Mesenchymal stem cell (in vitro differentiated cells and primary cell): Measurements from ENCODE around the gene TUBB6. TPM values are rescaled to one million over a fixed set of nuclear protein-coding genes. Genes with fewer than 3 reads are reported as not detected.

Experiments
- DNase-seq: peaks from one replicate; pipeline ENCODE4 v3.0.0-alpha.2; 2013
- H2AFZ ChIP-seq: one replicate; pipeline ENCODE4 v1.6.1; 2013; ENCODE audit warnings: low read depth, mild to moderate bottlenecking, control low read depth, inconsistent platforms, low read length, moderate library complexity
- H2AK5ac ChIP-seq: 2 replicates; pipeline ENCODE4 v1.6.1; 2013; ENCODE audit warnings: low read length, moderate library complexity, mild to moderate bottlenecking, inconsistent platforms; ENCODE audit not compliant: severe bottlenecking
- H2BK120ac ChIP-seq: one replicate; pipeline ENCODE4 v1.6.1; 2013; ENCODE audit warnings: low read depth, mild to moderate bottlenecking, inconsistent platforms, low read length, moderate library complexity
- H2BK12ac ChIP-seq, 2 experiments: one replicate each; pipeline ENCODE4 v1.6.1; 2013; ENCODE audit warnings: inconsistent platforms in 2 of 2, low read length in 2 of 2, mild to moderate bottlenecking in 2 of 2, moderate library complexity in 2 of 2, control low read depth in 1 of 2
- H2BK15ac ChIP-seq: one replicate; pipeline ENCODE4 v1.6.1; 2013; ENCODE audit warnings: mild to moderate bottlenecking, low read depth, inconsistent platforms; ENCODE audit not compliant: poor library complexity, severe bottlenecking
- H2BK5ac ChIP-seq: 2 replicates; pipeline ENCODE4 v1.6.1; 2013; ENCODE audit warnings: low read depth, mild to moderate bottlenecking, low read length, control low read depth, inconsistent platforms; ENCODE audit not compliant: poor library complexity, severe bottlenecking
- H3K14ac ChIP-seq, 2 experiments: one replicate each; pipeline ENCODE4 v1.6.1; 2013; ENCODE audit warnings: inconsistent platforms in 2 of 2, low read length in 2 of 2, control low read depth in 1 of 2, mild to moderate bottlenecking in 1 of 2, moderate library complexity in 1 of 2
- H3K18ac ChIP-seq, 2 experiments: one replicate each; pipeline ENCODE4 v1.6.1; 2013; ENCODE audit warnings: inconsistent platforms in 2 of 2, low read length in 2 of 2, control low read depth in 1 of 2, low read depth in 1 of 2, mild to moderate bottlenecking in 1 of 2
- H3K23ac ChIP-seq, 2 experiments: one replicate each; pipeline ENCODE4 v1.6.1; 2013; ENCODE audit warnings: inconsistent platforms in 2 of 2, low read length in 2 of 2, mild to moderate bottlenecking in 2 of 2, moderate library complexity in 2 of 2, control low read depth in 1 of 2
- H3K27ac ChIP-seq: 2 replicates; pipeline ENCODE4 v1.5.1; 2013; ENCODE audit warnings: mild to moderate bottlenecking, moderate library complexity, low read length, control low read depth, inconsistent platforms; ENCODE audit not compliant: poor library complexity, severe bottlenecking
- H3K27me3 ChIP-seq, 2 experiments: 2 replicates each; pipeline versions ENCODE4 v1.6.1 to v1.7.0; 2013; ENCODE audit warnings: low read length in 2 of 2, mild to moderate bottlenecking in 2 of 2, moderate library complexity in 2 of 2, control low read depth in 1 of 2, inconsistent platforms in 1 of 2; ENCODE audit not compliant: control insufficient read depth in 1 of 2, insufficient read depth in 1 of 2
- H3K36me3 ChIP-seq, 2 experiments: 2 replicates each; pipeline versions ENCODE4 v1.6.1 to v1.7.0; 2013; ENCODE audit warnings: low read length in 2 of 2, control low read depth in 1 of 2, inconsistent platforms in 1 of 2, low read depth in 1 of 2, mild to moderate bottlenecking in 1 of 2; ENCODE audit not compliant: insufficient read depth in 2 of 2, control insufficient read depth in 1 of 2
- H3K4ac ChIP-seq, 2 experiments: one replicate each; pipeline ENCODE4 v1.6.1; 2013; ENCODE audit warnings: inconsistent platforms in 2 of 2, low read length in 2 of 2, mild to moderate bottlenecking in 2 of 2, moderate library complexity in 2 of 2, control low read depth in 1 of 2, low read depth in 1 of 2
- H3K4me1 ChIP-seq: 2 replicates; pipeline ENCODE4 v1.6.1; 2013; ENCODE audit warnings: low read depth, low read length, control low read depth; ENCODE audit not compliant: control insufficient read depth, insufficient read depth
- H3K4me2 ChIP-seq: 2 replicates; pipeline ENCODE4 v1.6.1; 2013; ENCODE audit warnings: low read length, mild to moderate bottlenecking, inconsistent platforms; ENCODE audit not compliant: poor library complexity, severe bottlenecking
- H3K4me3 ChIP-seq, 2 experiments: 2 replicates each; pipeline versions ENCODE4 v1.5.1 to v1.7.0; 2013; ENCODE audit warnings: low read length in 2 of 2, mild to moderate bottlenecking in 2 of 2, control low read depth in 1 of 2, low read depth in 1 of 2; ENCODE audit not compliant: insufficient read depth in 1 of 2
- H3K79me1 ChIP-seq: replicated peaks from 2 replicates; pipeline ENCODE4 v1.6.1; 2013; ENCODE audit warnings: mild to moderate bottlenecking, control low read depth, low read length, inconsistent platforms; ENCODE audit not compliant: poor library complexity, severe bottlenecking
- H3K9ac ChIP-seq: 2 replicates; pipeline ENCODE4 v1.7.0; 2013; ENCODE audit warnings: mild to moderate bottlenecking, low read length, moderate library complexity
- H3K9me3 ChIP-seq: 2 replicates; pipeline ENCODE4 v1.7.0; 2013; ENCODE audit warnings: mild to moderate bottlenecking, low read length; ENCODE audit not compliant: control insufficient read depth
- H4K8ac ChIP-seq: one replicate; pipeline ENCODE4 v1.6.1; 2013; ENCODE audit warnings: inconsistent platforms, mild to moderate bottlenecking, low read length, moderate library complexity
- H4K91ac ChIP-seq: one replicate; pipeline ENCODE4 v1.6.1; 2013; ENCODE audit warnings: mild to moderate bottlenecking, low read length, inconsistent platforms
- WGBS: methylation state at CpG from one replicate; pipeline ENCODE4 v1.1.7; 2013; ENCODE audit warnings: mixed read lengths; 5-methylcytosine and 5-hydroxymethylcytosine counted together
- small RNA-seq: library from polyadenylated mRNA; stranded (forward); fragments of <200 nt; extraction: miRNeasy Mini kit (QIAGEN cat#:217004); gene quantifications from one replicate; pipeline ENCODE3, GENCODE V24; 2013; ENCODE audit warnings: low read depth

Gene TUBB6

DNA sequence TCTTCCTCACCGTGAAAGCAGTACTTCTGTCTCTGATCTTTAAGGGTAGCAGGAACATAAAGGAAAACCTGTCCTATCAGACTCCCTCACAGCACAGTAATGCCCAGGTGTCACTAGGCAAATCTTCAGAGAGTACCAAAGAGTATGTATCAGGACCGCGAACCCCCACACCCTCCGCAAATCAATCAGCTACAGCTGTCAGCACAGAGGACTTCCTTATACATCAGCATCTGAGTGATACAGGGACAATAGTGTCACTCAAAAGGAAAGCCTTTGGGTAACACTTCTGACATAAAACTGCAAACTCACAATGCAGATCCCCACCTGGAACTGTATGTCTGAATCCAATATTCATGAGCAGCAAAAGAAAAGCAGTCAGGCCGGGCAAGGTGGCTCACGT lies 66.4 kb downstream of the TUBB6 start:
- Histone ChIP-seq H2BK12ac (no peak overlapping the region), H2BK120ac (no peak overlapping the region), H3K4me3 (no peak overlapping the region), H3K14ac (no peak overlapping the region), H2AK5ac (no peak overlapping the region), H3K79me1 (peaks cover 2% of the 10 kb centered on the region), H3K4ac (no peak overlapping the region), H3K4me2 (no peak overlapping the region), H3K18ac (no peak overlapping the region), H2BK5ac (no peak overlapping the region), H4K91ac (no peak overlapping the region), H3K4me1 (peaks cover 15% of the 10 kb centered on the region), H3K27ac (no peak overlapping the region), H3K27me3 (no peaks in the 10 kb centered on the region), H4K8ac (no peak overlapping the region), H3K23ac (peak overlapping the region in 1 of 2 experiments; percentile 57), H3K9me3 (no peaks in the 10 kb centered on the region), H2BK15ac (no peak overlapping the region), H3K9ac (no peak overlapping the region), H3K36me3 (peaks cover 5 to 9% of the 10 kb centered on the region in 2 experiments), H2AFZ (no peak overlapping the region)
- no peak for DNase-seq
- WGBS, result 97% methylated on average over 6 of the region's 6 CpGs

Small RNA genes lying within 50 kb of the gene (small RNA-seq; reads per million reads assigned to genes)
- not detected for gene RNU6-170P
